GM18517 (cell line): Measurements from ENCODE around the gene SLC2A13.

Source experiments
- ATAC-seq: cut with Tn5 transposase; IDR thresholded peaks from one replicate; pipeline ENCODE4 v1.9.1; 2021; ENCODE audit warnings: mild to moderate bottlenecking, moderate library complexity; ENCODE audit not compliant: unreplicated experiment

SLC2A13 gene

DNA sequence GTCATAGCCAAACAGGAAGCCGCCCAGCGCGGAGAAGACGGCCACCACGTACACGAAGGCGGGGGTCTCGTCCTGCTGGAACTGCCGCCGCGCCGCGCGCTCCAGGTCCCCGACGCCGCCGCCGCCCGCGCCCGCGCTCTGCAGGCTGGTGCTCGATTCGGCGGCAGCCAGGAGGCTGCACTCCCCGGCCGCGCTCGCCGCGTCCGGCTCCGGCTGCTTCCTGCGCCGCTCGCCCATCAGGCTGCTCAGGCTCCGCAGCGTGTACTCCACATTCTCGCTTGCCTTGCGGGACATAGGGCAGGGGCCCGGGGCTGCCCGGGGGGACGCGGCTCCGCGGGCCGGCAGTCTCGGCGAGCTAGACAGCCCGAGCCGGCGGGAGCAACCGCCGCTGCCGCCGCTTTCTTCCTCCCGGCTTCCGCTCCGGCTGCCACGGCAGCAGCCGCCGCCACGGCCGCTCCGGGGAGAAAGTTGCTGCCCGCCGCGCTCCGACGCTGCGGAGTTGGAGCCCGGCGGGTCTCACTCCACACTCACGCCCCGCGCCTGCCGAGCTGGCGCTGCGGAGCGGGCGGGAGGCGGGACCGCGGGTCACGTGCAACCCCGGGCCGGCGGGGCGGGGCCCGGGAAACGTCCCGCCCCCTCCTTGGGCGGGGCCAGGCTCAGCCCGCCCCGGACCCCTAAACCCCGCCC is at the start of gene SLC2A13:
Gene SLC2A13 (minus strand): TSS at position 567 of the 687 bp plus-strand sequence. CDS start 273 bp downstream, at position 294.
- peak; percentile 80 for ATAC-seq

DNA sequence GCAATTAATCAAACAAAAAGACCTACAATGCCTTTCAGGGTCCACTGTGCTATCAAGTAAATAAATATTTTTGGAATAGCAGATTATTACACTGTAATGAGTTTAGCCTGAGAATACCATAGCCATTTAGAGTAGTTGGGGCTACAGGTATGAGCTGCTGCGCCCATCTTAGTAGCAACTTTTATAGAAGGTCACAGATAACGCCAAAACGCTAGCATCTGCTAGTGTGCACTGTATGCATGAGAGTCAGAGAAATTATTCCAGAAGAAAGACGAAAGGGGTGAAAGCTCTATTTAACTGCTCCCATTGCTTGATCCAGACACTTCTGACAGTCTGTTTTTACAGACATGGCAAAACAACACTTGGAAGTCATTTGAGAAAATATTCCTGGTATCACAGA is 48.5 kb upstream of the SLC2A13 start:
- ATAC-seq = no peak

DNA sequence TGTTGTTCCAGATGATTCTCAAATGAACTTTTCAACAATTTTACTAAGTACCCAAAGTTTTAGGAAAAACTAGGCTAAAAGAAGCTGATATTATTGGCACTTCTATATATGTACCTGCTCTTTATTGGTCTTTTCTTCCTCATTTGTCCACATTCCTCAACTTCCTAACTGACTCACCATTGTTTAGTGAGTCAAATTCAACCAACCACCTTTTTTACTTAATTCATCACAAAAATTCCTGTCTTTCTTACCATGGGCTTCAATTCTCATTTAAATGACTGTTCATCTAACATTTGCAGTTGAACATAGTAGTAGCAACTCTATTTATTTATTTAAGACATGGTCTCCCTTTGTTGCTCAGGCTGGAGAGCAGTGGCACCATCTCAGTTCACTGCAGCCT is 47.6 kb upstream of the SLC2A13 start:
- ATAC-seq = no peak

DNA sequence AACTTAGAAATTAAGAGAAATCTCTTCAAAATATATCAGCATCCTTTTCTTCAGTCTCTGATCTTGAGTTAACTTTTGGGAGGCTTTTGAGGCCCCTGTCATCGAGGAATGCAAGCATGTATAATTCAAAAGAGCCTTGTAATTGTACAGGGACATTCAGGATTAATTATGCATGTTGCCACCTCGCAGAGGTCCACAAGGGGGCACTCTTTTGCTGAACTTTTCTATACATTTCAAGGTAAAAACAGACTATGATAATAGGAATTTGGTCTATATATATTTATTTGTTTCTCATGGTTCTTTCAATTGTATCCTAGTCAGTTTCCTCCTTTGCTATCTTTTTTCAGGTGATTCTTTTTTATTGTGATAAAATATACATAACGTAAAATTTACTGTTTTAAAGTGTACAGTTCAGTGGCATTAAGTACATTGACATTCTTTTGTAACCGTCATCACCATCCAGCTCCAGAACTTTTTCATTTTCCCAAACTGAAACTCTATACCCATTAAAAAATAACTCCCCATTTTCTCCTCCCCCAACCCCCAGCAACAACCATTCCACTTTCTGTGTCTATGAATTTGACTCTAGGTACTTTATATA is 47.0 kb upstream of the SLC2A13 start:
- ATAC-seq = peak; percentile 45

DNA sequence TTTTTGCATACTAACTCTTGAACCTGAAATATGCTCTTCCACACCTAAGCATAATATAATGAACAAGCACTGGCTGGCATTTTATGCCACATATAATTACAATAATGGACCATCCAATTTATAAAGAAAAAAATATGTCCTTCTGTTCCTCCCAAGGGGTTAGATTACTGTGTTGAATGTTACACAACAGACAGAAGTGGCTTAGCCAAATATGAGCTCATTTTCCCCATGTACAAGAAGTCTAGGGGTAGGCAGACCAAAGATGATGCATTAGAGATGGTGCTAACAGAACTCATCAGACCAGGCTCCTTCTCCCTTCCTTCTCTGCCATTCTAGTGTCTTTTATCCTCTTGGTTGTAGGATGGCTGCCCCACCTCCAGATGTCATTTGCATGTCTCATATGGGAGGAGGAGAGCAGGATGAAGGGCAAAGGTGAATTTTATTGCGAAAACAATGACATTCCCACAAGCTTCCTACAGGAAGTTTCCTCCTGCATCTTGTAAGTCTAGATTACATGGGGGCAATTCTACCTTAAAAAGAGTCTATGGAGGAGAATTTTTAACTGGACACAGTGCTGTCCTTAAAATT is 43.9 kb upstream of the SLC2A13 start:
- no peak for ATAC-seq

DNA sequence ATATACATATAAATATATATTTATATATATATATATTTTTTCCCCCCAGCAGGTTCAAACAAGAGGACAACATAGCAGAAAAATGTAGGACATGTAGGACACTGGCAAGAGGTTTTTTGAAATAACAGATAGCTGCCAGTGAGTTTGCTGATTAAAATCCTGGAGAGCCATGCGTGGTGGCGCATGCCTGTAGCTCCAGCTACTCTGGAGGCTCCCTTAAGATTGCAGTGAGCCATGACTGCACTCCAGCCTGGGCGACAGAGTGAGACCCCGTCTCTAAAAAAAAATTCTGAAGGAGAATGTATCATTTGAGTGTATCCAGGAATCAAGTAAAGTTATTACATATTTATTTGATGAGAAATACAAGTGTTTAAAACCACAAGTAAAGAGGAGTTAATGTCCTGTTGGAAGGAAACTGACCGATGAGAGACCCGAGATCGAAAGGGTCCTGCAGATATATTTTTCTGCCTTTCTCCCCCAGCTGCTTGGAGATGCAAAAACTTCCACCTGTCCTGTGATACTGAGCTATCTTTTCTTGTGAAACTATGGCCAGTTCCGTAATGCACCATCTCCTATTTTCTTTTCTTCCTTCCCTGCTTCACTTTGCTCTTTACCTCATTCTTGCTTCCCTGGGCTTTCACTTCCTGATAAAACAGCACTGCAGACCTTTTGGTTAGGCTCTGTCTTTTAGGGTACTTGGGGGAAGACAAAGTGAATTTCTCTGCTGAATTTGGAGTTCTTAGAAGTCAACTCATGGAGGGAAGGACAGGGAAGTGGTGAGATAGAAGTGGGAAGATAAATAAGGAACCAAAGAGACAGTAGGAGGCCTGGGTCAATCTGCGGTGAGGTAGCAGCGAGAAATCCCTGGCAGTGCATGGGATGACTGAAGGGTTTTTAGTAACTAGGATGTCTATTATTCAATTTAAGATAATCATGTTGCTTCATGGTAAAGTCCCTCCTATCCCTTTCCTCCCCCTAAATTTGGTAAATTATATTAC is 41.2 kb upstream of the SLC2A13 start:
- ATAC-seq = no peak

DNA sequence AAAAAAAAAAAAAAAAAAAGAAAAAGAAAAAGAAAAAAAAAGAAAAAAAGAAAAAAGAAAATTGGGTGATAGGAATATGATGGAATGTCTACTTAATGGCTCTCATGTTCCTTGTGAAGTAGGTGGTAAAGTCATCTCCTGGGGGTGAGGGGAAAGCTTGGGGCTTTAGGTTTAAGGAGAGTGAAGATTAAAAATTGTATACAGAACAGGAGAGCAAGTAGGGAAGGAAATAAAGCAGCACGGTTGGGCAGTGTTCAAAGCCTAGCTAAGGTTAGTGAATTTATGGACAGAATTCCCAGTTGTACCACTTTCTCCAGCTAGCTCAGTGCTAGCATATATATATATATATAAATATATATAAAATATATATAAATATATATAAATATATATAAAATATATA is 40.0 kb upstream of the SLC2A13 start:
- ATAC-seq = no peak

DNA sequence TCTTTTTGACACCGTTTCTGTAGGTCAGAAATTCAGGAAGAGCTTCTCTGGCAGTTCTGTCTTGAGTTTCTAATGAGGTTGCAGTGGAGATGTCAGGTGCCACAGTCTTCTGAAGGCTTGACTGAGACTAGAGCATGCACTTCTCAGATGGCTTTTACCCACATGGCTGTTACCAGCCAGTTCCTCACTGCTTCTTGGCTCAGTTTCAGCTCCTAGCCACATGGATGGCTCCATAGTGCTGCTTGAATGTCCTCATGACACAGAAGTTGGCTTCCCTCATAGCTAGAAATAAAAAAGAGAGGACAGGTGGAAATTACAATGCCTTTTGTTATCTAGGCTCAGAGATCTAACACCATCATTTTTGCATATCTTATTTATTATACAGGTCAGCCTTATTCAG is 38.1 kb upstream of the SLC2A13 start:
- no peak for ATAC-seq

DNA sequence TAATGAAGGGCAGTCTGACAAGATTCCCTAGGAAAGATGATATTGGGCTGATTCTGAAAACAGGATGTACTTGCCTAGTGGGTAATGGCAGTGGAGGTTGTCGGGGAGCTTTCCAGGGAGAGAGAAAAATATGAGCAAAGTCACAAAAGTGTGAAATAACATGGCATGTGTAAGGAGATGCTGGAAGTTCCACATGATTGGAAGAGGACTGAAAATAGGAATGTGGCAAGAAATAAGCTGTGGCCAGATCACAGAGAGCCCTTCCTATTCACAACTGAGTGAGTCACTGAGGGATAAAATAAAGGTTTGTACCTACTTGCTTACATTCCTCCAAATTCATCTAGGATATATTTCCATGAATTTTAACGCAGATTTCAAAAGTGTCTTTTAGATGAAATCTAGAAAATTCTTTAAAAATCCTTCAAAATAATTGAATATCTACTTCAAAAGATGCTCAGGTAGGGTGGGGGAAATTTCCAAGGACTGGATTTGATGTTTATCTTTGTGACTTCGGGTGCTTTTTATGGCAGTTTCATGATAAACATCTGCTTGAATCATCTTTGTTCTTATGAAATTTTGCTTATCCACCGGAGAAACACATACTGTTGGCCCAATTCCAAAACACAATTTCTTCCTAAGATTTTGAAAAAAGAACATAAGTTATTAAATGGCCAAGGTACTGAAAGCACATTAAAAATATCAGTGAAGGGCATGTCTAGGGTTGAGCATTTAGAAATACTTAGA is 36.3 kb upstream of the SLC2A13 start:
- no peak for ATAC-seq

DNA sequence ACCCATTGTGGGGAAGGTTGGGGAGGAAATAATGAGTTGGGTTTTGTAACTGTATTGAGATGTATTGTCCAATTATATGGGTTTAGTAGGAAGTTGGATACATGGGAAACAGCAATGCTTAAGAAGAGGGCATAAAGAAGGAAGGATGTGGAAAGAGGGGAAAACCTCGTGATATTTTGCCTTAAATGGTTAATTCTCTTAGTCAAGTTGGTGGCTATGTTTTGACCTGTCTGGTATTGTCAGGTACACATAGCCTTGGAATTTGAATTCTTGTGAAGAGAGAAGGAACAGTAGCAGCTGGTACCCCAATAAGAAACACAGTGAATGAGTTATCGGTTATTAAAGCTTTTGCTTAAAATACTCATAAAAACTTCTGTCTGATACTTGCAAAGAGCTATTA is 32.6 kb upstream of the SLC2A13 start:
- ATAC-seq = no peak

DNA sequence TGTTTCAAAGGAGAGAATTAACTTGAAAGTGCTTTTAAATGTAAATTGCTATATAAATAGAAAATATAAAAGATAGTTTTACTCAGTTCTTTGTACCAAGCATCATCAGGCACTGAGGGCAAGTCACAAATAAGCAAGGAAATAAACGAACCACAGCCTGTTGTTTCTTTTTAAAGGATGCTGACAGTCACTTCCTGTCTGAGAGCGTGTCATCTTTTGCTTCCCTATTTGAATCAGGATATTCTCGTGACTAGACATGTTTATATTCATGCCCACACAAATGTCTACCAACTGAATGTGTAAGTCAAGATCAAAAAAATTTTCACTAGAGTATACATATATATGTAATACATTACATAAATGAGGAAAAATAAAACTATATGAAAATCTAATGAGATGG is 31.4 kb upstream of the SLC2A13 start:
- peak; percentile 83 for ATAC-seq

DNA sequence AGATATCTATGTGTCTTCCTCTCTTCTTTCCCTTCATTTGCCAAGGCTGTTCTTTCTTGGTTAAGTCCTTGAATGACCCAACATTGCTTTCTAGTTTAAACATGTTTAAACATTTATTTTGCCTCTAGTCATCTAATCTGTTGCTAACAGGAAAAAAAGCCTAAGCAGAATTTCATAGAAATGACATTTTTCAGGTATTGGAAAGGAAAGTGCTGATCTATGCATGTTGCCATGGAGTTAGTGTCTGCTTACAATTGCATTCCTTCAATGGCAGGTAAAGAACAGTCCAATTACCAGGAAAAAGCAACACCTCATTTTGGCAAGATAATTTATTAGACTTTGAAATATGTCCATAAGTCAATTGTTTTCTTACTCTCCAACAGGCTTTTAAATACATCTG is 21.5 kb upstream of the SLC2A13 start:
- no peak for ATAC-seq

DNA sequence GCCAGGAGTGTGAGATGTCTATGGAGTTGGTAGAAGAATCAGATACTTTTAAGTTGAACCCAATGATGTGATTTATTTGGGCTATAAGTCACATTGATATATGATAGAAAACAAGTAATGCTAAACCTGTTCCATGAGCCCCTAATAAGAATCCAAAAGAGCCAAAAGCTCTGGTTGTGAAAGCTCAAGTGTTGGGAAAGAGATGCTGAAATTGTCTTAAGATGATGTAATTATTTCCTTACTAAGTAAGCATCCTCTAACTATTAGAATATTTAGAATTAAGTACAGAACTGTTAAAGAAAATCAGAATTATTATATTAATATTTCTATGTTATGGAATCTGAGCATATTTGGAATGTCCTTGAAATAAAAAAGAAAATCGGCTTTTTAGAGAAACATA is 17.6 kb upstream of the SLC2A13 start:
- no peak for ATAC-seq

DNA sequence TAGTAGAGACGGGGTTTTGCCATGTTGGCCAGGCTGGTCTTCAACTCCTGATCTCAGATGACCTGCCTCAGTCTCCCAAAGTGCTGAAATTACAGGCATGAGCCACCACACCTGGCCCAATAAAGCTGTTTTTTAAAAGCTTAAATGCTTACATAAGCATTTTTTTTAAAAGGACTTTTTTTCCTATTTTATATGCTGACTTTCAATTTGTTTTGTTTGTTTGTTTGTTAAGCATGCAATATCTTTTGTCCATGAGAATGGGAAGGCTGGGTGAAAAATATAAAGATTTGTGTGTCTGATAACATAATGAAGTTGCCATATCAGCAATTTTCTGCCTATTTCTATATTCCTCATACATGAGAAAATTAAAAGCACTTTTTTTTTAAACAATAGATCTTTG is 17.0 kb upstream of the SLC2A13 start:
- ATAC-seq = no peak

DNA sequence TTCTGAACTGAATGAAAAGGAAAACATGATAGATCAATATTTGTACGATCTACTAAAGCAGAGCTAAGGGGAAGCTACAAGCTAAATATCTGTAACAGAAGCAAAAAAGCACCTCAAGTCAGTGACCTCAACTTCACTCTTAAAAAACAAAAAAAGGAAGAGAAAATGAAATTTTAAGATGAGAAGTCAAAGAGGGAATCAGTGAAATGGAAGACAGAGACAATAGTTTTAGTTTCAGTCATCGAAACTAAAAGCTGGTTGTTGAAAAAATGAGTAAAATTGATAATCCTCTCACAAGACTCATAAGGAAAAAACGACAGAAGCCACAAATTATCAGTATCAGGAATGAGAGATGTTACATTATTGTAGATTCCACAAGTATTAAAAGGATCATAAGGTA is 11.9 kb upstream of the SLC2A13 start:
- peak; percentile 98 for ATAC-seq

DNA sequence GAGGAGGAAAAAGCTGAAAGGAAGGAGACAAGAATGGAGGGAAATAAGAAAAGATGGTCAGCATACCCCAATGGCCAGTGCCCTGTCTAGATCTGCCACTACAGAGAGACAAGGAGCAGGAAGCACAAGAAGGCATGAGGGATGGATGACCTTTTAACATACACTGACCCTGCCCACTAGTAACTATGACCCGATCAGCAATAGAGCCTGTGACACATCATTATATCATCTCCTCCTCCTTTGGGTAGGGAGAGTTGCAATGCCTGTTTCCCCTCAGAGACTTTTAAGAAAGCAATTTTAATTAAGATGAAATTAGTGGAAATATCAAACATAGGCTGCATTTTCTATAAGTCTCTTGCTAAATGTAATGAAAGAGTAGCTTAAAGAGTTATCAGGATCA is 4.7 kb upstream of the SLC2A13 start:
- ATAC-seq = no peak

DNA sequence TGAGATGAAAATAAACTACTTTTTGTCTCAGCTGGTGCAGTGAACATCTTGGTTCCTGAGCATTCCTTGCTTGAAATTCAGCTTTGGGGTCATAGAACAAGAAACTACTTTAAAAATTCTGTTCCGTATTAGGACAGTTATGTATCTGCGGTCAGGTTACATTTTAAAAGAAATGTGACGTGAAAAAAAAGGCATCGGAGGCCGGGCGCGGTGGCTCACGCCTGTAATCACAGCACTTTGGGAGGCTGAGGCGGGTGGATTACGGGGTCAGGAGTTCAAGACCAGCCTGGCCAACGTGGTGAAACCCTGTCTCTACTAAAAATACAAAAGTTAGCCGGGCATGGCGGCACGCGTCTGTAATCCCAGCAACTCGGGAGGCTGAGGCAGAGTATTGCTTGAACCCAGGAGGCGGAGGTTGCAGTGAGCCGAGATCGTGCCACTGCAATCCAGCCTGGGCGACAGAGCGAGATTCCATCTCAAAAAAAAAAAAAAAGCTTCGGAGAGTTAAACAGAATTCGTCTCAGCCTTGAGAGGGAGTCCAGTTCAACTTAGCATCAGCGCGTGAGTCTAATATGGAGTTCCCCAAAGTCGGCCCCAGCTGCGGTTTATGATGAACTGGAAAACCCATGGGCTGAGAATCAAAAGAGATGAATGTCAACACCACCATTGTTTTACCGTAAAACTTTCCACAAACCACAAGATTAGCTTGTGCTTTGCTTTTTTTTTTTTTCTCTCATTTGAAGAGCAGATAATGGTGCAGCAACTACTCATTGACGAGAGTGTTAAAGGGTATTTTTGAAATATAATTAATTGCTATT is 2.1 kb upstream of the SLC2A13 start:
- ATAC-seq = no peak

DNA sequence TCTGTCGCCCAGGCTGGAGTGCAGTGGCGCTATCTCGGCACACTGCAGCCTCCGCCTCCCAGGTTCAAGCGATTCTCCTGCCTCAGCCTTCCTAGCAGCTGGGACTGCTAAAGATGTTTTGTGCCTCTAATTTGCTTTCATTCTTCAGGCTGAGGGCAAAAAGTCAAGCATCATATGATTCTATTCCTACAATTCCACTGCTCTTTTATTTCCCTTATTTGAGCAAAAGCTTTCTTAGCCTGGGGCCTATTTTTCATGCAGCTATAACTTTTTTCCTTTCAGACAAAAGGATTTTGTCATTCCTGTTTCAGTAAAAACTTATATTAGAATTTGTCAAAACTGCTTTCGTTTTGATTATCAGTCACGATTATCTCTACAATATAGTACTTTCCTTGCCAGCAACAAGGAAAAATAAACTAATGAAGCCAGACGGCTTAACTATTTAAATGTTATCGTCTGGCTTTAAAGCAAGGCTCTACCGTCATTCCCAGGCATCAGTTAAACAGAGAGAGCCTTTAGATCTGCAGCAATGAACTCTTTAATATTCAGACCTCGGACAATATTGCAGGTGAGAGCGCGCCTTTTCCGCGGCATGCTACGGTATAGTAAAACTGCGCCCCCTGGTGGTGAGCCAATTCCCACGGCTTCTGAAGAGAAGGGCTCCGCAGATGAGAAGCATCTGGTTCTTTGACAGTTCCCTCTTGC is 1.4 kb upstream of the SLC2A13 start:
- ATAC-seq = peak; percentile 51

DNA sequence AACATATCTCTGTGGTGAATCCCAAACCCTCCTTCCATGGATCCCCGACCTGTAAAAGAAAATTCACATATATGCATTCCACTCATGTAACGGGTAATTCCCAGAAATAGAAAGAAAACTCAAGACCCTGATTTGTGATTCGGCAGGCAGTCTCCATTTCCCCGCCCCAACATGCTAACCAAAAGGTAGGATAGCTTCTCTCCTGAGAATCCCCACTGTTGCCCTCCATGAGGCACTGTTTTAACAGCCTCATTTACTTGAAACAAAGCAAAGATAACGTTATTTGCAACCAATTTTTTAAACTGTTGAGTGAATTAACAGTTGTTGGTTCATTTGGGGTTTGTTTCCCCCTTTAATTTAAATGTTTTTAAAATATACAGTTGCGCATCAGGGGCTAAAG is 774 bp upstream of the SLC2A13 start:
- ATAC-seq = no peak
